NCI-H345 (cell line): ENCODE results near the gene ARHGEF18.
"Not testable (repeated sequence)": the region's sequence is repeated elsewhere in the genome, so short reads cannot be mapped to it uniquely, and the experiment has no call there.

Experiments used
- DNase-seq: peaks from one replicate; lab custom pipeline; 2025; lab: John Stamatoyannopoulos, UW

ARHGEF18 gene

DNA sequence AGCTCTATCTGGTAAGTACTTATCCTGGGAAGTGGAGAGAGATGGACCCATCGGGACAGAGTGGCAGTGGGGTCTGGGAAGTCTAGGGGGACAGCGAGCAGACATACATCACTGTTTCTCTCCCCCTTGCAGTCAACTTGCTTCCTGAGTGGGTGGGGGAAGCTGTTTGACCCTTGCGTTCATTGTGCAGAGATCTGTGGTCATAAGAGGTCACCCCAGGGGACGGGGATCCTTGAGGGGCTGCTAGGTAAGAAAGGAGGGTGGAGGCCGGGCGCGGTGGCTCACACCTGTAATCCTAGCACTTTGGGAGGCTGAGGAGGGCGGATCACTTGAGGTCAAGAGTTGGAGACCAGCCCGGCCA lies 474 bp downstream of the ARHGEF18 start:
- DNase-seq, result no peak

DNA sequence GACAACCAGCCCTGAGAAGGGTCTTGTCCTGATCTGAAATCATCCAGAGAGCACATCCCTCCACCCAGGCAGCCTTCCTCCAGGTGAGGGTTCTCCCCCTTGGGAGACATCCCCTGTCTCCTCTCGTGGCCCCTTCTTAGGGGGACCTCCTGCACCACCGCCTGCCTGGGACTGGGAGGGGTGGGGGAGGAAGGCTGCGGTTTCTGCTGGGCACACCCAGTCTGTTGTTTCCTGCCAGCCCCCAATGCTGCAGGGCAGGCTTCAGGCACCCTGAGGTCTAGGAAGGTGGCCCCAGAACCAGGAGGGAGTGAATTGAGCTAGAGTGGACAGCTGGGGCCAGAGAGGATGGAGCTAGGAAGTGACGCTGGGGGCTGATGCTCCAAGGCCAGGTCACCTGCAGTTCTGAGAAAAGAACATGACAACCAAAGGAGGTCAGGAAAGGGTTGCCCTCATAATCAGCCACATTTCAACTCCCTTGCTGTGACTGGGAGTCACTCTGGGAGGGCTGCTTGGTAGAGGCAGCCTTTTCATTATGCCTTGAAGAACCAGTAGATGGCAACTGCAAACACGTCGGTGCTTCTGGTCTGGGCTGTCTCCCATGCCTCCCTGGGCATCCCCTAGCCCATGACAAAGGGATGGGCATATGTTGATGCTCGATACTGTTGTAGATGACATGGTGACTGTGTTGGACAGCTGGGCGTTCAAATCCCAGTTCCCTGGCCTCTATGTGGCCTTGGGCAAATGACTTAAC lies 1.4 kb downstream of the ARHGEF18 start:
- no peak for DNase-seq

DNA sequence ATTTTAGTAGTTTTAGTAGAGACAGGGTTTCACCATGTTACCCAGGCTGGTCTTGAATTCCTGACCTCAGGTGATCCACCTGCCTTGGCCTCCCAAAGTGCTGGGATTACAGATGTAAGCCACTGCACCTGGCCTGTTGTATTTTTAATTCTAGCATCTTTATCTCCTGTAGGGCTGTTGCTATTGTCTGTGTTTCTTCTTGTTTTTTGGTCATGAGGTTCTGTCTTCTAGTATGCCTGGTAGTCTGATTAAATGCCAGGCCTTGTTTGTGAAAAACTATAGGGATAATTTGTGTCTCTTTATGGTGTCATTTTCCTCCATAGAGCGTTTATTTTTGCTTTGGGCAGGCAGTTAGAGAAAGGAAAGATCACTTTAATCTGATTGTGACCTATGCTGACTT lies 3.1 kb downstream of the ARHGEF18 start:
- DNase-seq, result no peak

DNA sequence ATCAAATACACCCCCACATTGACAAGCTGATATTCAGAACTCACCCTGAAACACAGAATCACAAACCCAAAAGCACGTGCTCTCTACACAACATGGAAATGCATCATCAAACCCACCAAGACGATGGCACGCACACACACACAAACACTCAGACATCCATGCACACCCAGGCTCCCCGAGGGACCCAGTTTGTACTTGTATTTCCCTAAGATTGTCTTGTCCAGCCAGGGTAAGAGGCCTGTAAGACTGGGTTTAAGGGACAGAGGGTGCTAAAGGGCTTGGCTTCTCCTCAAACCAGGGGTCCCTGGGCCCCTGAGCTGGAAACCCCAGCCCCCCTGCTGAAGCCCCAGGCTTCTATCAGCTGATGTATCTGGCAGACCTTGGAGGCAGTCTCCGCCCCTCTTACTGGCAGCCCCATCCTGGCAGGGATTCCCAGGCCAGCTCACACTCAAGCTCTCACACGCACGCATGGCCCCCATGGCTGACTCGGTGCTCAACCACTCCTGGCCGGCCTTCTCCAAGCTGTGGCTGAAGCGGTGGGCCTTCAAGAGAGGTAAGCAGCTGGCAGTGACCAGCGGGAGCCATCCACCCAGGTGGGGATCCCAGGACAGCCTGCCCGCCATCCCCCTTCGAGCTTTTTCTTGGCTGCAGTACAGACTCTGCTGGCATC lies 6.5 kb downstream of the ARHGEF18 start:
- no peak for DNase-seq

DNA sequence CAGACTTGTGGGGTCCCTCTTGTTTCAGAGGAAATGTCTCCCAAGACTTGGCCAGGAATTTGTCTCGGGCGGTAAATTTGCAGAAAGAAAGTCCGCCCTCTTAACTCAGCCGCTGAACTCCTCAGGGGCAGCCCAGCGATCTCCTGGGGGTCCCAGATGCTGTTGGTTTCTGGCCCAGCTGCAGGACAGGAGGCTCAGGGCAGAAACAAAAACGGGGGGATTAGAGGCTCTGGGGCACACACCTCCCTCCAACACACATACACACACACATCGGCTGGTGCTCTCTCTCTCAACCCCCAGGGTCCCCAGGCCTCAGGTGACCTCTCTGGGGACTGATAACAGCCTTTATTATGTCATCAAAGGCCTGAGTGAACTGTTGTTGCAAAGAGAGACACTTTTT lies 7.1 kb downstream of the ARHGEF18 start:
- no peak for DNase-seq

DNA sequence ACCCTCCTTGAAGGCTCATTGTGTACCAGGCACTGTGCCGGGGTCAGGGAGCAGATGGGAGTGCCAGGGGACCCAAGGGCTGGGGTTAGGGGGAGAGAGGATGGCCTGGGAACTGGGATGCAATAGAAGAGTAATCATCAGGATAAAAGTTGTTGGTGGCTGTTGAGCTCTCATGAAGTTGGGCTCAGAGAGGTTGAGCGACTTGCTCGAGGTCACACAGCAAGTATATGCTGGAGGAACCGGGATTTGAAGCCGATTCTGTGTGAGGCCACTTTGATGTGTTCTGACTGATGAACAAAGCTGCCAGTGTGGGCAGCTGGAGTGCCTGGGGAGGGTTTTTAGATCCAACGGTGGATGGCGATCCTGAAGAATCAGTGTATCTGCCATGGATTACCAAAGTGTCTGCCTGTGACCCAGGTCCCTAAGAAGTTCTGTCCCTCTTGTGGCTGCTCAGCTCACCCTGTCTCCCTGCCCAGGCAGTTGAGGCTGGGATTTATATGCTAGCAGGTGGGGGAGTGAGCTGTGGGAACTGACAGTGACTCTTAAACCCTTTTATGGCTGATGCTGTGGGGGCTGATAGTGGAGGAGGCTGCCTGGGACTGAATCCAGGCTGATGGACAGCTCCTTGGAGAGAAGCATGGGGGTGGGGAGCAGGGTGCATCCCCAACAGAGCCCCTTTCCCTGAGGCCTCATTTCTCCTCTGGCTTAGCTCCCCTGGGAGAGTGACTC lies 8.3 kb downstream of the ARHGEF18 start:
- DNase-seq, result no peak

DNA sequence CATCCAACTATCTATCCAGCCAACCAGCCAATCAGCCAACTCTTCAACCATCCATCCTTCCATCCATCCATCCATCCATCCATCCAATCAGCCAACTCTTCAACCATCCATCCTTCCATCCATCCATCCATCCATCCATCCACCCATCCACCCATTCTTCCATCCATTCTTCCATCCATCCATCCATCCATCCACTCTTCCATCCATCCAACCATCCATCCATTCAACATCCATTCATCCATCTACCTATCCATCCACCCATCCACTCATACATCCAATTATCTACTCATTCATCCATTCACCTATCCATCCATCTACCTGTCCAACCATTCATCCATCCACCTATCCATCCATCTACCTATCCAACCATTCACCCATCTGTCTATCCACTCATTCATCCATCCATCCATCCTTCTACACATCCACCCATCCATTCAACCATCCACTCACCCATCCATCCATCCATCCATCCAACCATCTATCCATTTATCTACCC lies 9.4 kb downstream of the ARHGEF18 start:
- DNase-seq, result no peak

DNA sequence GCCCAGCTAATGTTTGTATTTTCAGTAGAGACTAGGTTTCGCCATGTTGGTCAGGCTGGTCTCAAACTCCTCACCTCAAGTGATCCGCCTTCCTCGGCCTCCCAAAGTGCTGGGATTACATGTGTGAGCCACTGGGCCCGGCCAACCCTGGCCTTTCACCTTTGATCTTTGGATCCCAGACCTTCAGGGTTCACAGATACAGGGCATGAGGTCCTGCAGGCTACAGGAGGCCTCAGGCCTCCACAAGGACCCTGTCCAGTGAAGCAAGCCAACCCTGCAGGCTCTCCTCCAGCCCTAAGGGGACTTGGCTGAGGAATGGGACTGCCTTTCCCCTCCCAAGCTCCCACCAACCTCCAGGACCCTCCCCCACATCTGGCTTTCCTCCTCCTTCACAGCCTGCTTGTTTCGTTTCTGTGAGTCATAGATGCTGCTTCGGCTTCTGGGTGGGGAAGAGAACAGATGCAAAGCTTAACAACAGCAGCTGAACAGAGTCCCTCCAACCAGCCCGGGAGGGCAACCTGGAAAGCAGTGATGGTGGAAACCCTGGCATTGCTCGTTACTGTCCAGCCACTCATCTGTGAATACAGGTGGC lies 11.8 kb downstream of the ARHGEF18 start:
- DNase-seq, result no peak

DNA sequence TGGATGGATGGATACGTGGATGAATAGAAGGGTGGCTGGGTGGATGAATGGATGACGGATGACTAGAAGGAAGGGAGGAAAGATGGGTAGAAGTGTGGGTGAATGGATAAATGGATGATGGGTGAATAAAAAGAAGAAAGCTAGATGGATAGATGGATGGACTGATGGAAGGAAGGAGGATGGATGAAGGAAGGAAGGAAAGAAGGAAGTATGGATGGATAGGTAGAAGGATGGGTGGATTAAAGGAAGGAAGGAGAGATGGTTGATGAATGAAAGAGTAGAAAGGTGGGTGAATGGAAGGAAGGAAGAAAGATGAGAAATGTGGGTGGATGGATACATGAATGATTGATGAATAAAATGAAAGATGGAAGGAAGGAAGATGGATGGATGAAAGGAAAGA lies 14.5 kb downstream of the ARHGEF18 start:
- no peak for DNase-seq

DNA sequence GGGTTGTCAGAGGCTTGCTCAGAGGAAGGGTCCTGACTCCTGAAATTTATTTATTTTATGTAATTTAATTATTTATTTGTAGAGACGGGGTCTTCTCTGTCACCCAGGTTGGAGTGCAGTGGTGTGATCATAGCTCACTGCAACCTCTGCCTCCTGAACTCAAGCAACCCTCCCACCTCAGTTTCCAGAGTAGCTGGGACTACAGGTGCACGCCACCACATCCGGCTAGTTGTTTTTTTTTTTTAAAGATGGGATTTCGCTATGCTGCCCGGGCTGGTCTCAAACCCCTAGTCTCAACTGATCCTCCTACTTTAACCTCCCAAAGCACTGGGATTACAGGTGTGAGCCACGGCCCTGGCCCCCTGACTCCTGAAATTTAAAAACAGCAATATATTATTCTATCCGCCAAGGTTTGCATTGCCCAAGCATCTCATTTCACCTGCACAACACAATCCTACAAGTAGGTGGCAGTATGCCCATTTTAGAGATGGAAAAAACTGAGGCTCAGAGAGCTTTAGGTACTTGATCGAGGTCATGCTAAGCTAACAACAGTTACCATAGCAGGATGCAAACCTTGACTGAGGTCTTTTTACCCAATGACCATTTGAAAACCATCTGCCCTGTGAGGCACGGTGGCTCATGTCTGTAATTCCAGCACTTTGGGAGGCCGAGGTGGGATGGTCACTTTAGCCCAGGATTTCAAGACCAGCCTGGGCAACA lies 18.1 kb downstream of the ARHGEF18 start:
- DNase-seq, result no peak

DNA sequence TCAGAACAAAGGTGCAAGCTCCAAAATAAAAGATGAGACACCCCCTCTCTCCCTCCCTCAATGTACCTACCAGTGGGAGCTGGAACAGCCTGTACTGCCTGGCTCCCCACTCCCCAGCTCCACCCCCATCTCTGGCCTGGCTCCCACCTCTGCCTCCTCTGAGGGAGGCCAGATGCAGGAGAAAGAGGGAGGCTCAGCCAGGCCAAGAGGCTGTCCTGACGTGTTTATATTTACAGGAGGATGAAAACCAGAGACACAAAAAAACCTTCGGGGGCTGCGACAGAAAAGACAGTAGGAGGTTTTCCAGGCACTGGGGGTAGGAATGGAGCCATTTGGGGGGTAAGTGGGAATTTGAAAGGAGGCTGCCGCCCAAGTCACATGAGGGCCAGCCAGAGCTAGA lies 19.7 kb downstream of the ARHGEF18 start:
- DNase-seq, result no peak

DNA sequence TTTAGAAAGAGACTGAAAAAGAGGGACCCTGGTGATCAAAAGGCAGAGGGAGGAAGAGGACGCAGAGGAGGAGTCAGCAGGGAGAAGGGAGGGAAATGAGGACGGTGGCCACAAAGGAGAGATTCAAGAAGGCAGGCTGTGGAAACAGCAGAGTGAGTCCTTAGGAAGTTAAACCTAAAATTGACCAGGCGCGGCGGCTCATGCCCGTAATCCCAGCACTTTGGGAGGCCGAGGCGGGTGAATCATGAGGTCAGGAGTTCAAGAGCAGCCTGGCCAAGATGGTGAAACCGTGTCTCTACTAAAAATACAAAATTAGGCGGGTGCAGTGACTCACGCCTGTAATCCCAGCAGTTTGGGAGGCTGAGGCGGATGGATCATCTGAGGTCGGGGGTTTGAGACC lies 20.1 kb downstream of the ARHGEF18 start:
- DNase-seq, result not testable (repeated sequence)

DNA sequence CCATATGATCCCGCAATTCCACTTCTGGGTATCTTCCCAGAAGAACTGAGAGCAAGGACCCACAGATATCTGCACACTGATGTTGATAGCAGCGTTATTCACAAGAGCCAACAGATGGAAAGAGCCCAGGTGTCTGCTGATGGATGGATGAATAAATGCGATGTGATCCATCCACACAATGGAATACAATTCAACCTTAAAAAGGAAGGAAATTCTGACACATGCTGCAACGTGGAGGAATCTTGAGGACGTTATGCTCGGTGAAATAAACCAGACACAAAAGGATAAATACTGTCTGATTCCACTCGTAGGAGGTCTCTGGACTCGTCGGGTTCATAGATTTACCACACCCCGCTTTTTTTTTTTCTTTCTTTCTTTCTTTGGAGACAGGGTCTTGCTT lies 21.8 kb downstream of the ARHGEF18 start:
- DNase-seq, result no peak

DNA sequence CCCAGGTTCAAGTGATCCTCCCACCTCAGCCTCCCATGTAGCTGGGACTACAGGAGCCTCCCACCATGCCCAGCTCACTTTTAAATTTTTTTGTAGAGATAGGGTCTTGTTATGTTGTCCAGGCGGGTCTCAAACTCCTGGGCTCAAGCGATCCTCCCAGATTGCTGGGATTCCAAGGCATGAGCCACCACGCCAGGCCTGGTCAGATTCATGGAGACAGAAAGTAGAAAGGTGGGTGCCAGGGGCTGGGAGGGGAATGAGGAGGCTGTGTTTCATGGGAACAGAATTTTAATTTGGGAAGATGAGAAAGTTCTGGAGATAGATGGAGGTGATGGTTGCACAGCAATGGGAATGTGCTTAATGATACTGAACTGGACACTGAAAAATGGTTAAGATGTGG lies 22.3 kb downstream of the ARHGEF18 start:
- DNase-seq, result no peak

DNA sequence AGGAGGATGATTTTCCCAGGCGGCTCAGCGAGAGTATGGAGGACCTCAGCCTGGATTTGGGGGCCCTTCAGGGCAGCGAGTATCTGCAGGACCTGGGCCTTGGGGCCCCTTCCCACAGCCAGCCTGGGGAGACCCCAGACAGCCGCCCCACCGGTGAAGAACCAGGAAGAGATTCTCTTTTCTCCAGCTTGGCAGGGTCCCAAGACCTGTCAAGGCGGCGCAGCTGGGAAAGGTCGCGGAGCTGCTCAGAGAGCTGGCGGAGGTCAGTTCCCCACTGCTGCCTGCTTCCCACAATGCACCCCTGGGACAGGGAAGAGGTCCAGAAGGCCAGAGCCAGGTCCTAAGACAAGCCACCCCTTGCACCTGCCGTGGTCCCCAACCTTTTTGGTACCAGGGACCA lies 24.1 kb downstream of the ARHGEF18 start:
- no peak for DNase-seq

DNA sequence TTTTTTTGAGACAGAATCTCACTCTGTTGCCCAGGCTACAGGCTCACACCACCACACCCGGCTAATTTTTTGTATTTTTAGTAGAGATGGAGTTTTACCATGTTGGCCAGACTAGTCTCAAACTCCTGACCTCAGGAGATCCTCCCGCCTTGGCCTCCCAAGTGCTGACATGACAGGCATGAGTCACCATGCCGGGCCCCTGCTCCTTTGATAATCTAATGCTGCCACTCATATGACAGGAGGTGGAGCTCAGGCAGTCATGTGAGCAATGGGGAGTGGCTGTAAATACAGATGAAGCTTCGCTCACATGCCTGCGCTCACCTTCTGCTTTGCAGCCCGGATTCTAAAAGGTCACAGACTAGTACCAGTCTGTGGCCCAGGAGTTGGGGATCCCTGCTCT lies 25.1 kb downstream of the ARHGEF18 start:
- DNase-seq, result no peak

DNA sequence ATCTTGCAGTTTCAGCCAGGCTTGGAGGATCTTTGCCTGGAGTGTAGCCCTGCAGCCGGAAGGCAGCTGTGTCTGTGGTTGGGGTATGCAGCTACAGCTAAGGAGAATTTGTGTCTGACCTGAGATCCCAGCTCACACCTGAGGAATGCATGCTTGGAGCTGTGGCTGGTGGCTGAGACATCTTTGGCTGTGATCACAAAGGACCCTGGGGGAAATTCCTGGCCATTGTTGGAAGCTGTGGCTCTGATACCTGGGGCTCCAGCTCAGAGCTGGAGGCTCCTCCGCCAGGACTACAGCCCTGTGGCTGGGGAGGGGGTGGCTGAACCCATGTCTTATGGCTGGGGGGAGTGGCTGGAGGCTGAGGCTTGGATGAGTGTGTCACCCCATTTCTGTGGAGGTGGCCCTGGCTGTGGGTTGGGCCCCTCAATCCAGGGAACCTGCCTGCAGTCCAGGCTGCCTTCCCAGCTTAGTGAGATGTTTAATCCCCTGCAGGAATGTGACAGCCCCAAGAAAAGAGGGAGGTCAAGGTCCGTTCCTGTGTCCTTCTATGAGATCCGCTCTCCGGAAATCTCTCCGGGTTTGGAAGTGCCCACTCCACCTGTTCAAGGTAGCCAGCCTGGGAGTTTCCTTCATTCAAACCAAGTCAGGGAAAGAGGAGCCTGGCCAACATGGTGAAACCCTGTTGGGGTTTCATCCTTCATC lies 27.6 kb downstream of the ARHGEF18 start:
- DNase-seq, result no peak

DNA sequence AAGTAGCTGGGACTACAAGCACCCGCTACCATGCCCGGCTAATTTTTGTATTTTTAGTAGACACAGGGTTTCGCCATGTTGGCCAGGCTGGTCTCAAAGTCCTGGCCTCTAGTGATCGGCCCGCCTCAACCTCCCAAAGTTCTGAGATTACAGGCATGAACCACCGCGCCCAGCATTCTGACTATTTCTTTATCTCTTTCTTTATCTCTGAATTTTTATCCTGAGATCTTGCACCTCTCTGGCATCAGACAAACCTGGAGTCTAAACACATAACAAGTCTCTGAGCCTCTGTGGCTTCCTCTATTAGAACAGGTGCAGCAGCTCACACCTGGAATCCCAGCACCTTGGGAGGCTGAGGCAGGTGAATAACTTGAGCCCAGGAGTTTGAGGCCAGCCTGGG lies 28.5 kb downstream of the ARHGEF18 start:
- no peak for DNase-seq

DNA sequence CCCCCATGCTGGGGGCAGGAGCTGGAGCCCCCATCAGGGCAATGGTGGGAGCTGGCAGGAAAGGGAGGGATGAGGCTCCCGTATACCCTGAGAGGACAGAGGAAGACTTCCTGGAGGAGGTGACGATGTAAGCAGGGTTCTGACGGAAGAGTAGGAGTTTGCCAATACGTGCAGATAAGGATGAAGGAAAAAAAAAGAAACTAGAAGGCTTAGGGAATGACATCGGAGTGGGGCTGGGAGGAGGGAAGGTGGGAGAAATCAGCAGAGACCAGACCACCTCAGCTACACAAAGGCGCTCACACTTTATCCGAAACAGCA lies 32.3 kb downstream of the ARHGEF18 start:
- no peak for DNase-seq

DNA sequence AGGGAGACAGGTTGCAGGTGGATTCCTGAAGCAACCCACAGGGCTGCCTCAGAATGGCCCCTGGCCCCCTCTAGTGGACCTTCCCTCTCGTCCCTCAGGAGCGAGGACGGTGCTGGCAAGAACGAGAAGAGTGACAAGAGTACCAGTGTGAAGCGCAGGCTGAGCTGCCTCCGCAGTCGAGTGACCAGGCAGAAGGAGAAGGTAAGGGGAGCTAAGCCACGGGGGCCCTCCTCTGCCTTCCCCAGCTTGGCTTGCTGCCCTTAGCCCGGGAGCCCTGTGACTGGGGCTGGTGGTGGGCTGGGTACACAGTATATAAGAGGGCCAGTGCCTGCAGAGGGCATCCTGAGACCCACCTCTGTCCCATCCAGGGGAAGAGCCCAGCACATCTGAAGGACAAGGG lies 34.0 kb downstream of the ARHGEF18 start:
- no peak for DNase-seq

DNA sequence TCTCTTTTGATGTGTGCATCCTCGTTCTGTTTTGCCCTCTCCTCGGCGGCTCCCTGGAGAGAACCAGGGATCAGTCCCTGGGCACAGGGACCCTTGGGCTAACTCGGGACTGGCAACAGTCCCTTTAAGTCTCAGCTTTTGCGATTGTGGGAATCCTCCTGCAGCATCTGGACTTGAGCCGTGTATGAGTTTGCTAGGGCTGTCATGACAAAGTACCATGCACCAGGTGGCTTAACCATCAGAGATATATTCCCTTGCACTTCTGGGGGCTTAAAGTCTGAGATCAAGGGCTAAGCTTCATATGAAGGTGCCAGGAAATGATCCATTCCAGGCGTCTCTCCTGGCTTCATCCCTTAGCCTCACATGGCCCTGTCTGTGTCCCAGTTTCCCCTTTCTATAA lies 34.5 kb downstream of the ARHGEF18 start:
- no peak for DNase-seq

DNA sequence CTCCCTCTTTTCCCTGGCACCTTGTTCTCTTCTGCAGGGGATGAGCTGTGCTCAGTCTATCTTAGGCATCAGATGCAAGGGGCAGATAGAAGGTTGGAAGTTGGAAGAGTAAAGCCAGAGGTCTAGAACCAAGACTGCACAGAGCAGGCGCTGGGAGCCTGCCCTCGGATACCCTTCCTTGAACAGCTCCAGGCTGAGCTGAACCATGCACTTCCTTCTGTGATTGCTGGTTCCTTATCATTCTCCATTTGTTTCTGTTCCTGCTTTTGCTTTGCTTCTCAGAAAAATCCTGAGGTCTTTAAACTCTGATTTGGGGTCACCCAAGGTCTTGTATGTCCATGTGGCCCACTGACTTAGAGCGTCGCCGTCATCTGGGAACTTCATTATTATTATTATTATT lies 36.3 kb downstream of the ARHGEF18 start:
- no peak for DNase-seq
